Left ventricle myocardium inferior (tissue), 1 donor: ENCODE measurements around the gene GRB10. TPM values are rescaled to one million over a fixed set of nuclear protein-coding genes. Genes with fewer than 3 reads are reported as not detected.

Experiments used
- DNase-seq: peaks from one replicate; pipeline ENCODE4 v3.0.0-alpha.2; 2020
- H3K27ac ChIP-seq: fragments of 200-600 bp; replicated peaks from 2 replicates; pipeline ENCODE4 v1.8.0; 2021
- H3K27me3 ChIP-seq: fragments of 200-600 bp; 2 replicates; pipeline ENCODE4 v1.8.0; 2021; ENCODE audit warnings: low read depth
- H3K36me3 ChIP-seq: fragments of 200-600 bp; 2 replicates; pipeline ENCODE4 v1.8.0; 2021
- H3K4me1 ChIP-seq: fragments of 200-600 bp; 2 replicates; pipeline ENCODE4 v1.8.0; 2021
- H3K4me3 ChIP-seq: fragments of 200-600 bp; 2 replicates; pipeline ENCODE4 v1.8.0; 2021; ENCODE audit warnings: mild to moderate bottlenecking, moderate library complexity
- H3K9me3 ChIP-seq: fragments of 200-600 bp; replicated peaks from 2 replicates; pipeline ENCODE4 v1.8.0; 2021
- CTCF ChIP-seq: fragments of 200-600 bp; IDR thresholded peaks from 2 replicates; pipeline ENCODE4 v1.8.0; 2021; ENCODE audit warnings: antibody characterized with exemption, mild to moderate bottlenecking, borderline replicate concordance
- intact Hi-C: fragments of 100-400 bp; cut with micrococcal nuclease; formaldehyde crosslinking; loops from one replicate; pipeline ENCODE4 v1.11.0; 2022
- total RNA-seq: library from RNA; stranded (reverse); fragmentation: NEBNext Ultra II Directional; extraction: Animal tissue kit (Norgen Biotek cat#: 25700); gene quantifications from one replicate; pipeline ENCODE4 v1.2.1, GENCODE V29; 2021
- donor health status: DM: no; HTN: yes; CAD: no; lungs with severe emphysema.

GRB10 gene
- total RNA-seq, 1 donor from 2014 or later, result 40.6 TPM

- intact Hi-C loops, result no loop called here
- Histone ChIP-seq H3K27me3 (no peaks in the 10 kb centered on the region), H3K9me3 (no peaks in the 10 kb centered on the region), H3K36me3 (peaks cover 7% of the 10 kb centered on the region), H3K27ac (no peak overlapping the region), H3K4me3 (no peak overlapping the region), H3K4me1 (peaks cover 63% of the 10 kb centered on the region)
- no peak for TF ChIP-seq CTCF
- no peak for DNase-seq
Measured at GRCh38 chr7:50757703-50758390, 24.8 kb downstream of the GRB10 start.

- Histone ChIP-seq H3K27ac (no peak overlapping the region), H3K4me1 (peaks cover 51% of the 10 kb centered on the region), H3K27me3 (no peaks in the 10 kb centered on the region), H3K36me3 (peaks cover 7% of the 10 kb centered on the region), H3K9me3 (no peaks in the 10 kb centered on the region), H3K4me3 (no peak overlapping the region)
- TF ChIP-seq CTCF, result no peak
- DNase-seq, result no peak
- intact Hi-C loops, result no loop called here
Measured at GRCh38 chr7:50756180-50756579, 26.5 kb downstream of the GRB10 start.

GRCh38 chr7:50754684-50755083 lies 28.0 kb downstream of the GRB10 start:
- no peaks in the 10 kb centered on the region for H3K9me3 ChIP-seq
- H3K4me1 ChIP-seq, result peaks cover 47% of the 10 kb centered on the region
- peaks cover 7% of the 10 kb centered on the region for H3K36me3 ChIP-seq
- no peak overlapping the region for H3K4me3 ChIP-seq
- DNase-seq, result no peak
- no peak overlapping the region for H3K27ac ChIP-seq
- no peaks in the 10 kb centered on the region for H3K27me3 ChIP-seq
- intact Hi-C loops, result no loop called here
- no peak for TF ChIP-seq CTCF

GRCh38 chr7:50754241-50754640 lies 28.5 kb downstream of the GRB10 start:
- intact Hi-C loops, result no loop called here
- Histone ChIP-seq H3K4me1 (peaks cover 47% of the 10 kb centered on the region), H3K4me3 (no peak overlapping the region), H3K9me3 (no peaks in the 10 kb centered on the region), H3K27me3 (no peaks in the 10 kb centered on the region), H3K36me3 (peaks cover 7% of the 10 kb centered on the region), H3K27ac (no peak overlapping the region)
- DNase-seq, result no peak
- TF ChIP-seq CTCF, result no peak

GRCh38 chr7:50752422-50752821 lies 30.3 kb downstream of the GRB10 start:
- Histone ChIP-seq H3K27ac (no peak overlapping the region), H3K9me3 (no peaks in the 10 kb centered on the region), H3K4me1 (peaks cover 53% of the 10 kb centered on the region), H3K27me3 (no peaks in the 10 kb centered on the region), H3K36me3 (peaks cover 7% of the 10 kb centered on the region), H3K4me3 (no peak overlapping the region)
- DNase-seq, result no peak
- no peak for TF ChIP-seq CTCF
- intact Hi-C loops, result no loop called here
